ENCODE results near the gene NRM.
"Not testable (repeated sequence)": the region's sequence is repeated elsewhere in the genome, so short reads cannot be mapped to it uniquely, and the experiment has no call there.

NRM gene

GRCh38 chr6:30672445-30673253 lies 18.1 kb downstream of the NRM start, which contains the start of gene DHX16:
Gene DHX16, minus strand, starts transcription at chr6:30673006. Its CDS starts 165 bp downstream, at chr6:30672841.
- peak; percentile 73 to 88 (median 81) for DNase-seq (ENCODE audit: low read depth in 4 of 4, low spot score in 1 of 4)

DNA sequence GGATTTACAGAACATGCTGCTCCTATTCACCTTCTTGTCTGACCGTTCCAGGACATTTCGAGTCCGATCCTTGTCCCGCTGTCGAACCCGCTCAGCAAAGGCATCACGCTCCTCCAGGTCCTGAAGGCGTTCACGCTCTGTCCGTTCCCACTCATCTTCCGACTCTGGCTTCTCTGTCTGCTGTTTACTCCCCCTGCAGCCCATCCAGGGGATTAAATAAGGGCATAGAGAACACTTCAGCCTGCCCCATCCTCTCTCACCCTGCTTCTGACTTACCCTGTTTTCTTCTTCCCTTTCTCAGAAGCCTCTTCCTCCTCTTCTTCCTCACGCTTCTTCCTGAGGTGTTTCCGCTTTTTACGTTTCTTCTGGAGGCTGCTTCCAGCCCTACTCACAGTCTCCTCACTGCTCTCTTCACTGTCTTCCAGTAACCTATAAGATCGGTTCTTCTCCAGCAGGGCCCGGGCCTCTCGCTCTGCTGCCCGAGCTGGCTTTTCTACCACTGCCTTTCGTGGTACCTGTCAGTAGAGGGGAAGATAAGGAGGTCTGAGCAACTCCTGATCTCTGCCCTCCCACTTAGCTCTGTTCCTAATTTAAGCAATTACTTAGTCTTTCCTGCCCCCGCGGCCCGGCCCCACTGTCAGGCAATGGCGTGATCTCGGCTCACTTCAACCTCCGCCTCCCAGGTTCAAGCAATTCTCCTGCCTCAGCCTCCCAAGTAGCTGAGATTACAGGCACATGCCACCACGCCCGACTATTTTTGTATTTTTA lies 19.8 kb downstream of the NRM start:
- no peak for DNase-seq (ENCODE audit: low read depth in 4 of 4, low spot score in 1 of 4)

DNA sequence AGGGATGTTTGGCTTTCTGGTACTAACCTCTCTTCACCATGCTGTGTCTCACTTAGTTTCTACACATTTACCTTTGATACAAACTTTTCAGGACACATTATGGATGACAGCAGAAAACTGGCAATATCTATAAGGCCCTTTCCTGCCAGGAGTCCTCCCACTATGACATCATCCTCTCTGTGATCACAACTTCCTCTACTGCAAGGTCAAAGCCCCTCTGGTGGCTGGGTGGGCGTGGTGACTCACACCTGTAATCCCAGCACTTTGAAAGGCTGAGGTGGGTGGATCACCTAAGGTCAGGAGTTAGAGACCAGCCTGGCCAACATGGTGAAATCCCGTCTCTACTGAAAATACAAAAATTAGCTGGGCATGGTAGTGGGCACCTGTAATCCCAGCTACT lies 24.5 kb downstream of the NRM start:
- DNase-seq (ENCODE audit: low read depth in 4 of 4, low spot score in 1 of 4), result not testable (repeated sequence)

DNA sequence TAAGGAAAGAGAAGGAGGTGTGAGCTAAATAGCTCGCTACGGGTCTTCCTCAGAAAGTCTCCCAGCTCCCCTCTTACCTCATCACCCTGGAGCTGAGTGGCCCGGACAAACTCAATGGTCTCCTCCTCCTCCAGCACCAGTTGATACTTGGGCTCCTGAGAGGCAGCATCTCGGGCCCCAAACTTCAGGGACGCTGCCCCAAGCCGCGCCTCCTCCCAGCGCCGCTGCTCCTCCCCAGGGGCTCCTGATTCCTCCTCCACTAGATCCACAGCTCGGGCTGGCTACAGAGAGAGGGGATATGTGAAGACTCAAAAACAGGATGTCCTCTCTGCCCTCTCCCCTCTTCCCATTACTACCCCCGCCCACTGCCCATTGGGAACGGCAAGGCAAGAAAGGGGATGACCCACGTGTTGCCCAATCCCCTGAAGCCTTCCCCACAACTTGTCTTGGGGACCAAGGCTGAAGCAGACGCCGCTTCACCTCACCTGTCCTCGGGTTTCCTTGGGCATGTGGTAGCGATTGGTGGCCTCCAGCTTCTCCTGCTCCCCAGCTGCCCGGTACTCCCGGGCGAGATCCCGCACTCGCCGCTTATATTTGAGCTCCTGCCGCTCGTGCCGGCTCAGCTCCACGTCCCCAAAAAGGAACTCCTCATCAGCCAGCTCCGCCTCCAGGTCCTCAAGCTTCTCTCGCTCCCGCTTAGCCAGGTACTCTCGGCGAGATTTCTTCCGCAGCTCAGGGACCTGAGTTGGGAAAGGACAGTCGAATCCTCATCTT lies 25.6 kb downstream of the NRM start:
- no peak for DNase-seq (ENCODE audit: low read depth in 4 of 4, low spot score in 1 of 4)

DNA sequence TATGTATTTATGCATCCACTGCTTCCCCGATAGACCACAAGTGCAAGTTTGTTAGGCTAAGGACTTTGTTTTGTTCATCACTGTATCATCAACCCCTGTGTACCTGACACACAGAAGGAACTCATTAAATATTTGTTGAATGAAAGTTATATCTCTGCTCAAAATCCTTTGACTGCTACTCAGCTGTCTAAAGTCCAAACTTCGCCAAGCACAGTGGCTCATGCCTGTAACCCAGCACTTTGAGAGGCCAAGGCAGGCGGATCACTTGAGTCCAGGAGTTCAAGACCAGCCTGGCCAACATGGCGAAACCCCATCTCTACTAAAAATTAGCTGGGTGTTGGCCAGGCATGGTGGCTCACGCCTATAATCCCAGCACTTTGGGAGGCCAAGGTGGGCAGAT lies 32.9 kb downstream of the NRM start:
- DNase-seq (ENCODE audit: low read depth in 4 of 4, low spot score in 1 of 4), result not testable (repeated sequence)

DNA sequence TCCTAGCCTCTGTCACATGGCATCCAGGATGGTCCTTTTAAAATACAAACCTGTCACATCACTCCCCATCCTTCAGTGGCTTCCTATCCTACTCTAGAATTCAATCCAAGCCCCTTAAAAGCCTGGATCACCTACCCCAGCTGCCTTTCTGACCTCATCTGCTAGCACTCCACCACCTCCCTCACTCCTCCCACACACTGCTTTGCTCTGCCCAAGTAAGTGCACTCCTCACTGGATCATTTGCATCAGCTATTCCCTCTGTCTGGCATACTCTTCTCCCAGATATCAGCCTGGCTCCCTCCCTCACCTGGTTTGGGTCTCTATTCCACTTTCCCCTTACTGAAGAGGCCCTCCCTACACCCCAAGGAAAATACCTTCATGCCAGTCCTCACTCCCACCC lies 33.3 kb downstream of the NRM start:
- DNase-seq (ENCODE audit: low read depth in 4 of 4, low spot score in 1 of 4), result no peak

GRCh38 chr6:30656513-30656912 lies 34.3 kb downstream of the NRM start:
- no peak for DNase-seq (ENCODE audit: low read depth in 4 of 4, low spot score in 1 of 4)

DNA sequence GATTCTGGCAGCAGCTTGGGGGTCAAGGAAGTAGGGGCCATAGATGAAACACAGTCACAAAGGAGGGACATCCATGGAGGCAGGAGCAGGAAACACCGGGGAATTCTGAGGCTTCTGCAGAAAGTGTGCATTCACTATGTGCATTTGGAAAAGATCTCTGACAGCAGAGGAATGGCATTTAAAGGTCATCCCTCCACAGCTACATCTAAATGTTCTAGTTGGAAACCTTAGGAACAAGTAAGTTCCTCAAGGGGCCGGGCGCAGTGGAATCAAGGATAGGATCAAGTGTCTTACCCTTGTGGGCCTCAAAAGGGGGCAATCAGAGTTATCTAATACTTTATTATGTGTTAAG lies 35.1 kb downstream of the NRM start:
- no peak for DNase-seq (ENCODE audit: low read depth in 4 of 4, low spot score in 1 of 4)

- DNase-seq (ENCODE audit: low read depth in 4 of 4, low spot score in 1 of 4), result no peak
Observed at GRCh38 chr6:30654798-30655742, 35.7 kb downstream of the NRM start.

GRCh38 chr6:30651143-30651542 lies 39.6 kb downstream of the NRM start:
- DNase-seq (ENCODE audit: low read depth in 4 of 4, low spot score in 1 of 4), result no peak

DNA sequence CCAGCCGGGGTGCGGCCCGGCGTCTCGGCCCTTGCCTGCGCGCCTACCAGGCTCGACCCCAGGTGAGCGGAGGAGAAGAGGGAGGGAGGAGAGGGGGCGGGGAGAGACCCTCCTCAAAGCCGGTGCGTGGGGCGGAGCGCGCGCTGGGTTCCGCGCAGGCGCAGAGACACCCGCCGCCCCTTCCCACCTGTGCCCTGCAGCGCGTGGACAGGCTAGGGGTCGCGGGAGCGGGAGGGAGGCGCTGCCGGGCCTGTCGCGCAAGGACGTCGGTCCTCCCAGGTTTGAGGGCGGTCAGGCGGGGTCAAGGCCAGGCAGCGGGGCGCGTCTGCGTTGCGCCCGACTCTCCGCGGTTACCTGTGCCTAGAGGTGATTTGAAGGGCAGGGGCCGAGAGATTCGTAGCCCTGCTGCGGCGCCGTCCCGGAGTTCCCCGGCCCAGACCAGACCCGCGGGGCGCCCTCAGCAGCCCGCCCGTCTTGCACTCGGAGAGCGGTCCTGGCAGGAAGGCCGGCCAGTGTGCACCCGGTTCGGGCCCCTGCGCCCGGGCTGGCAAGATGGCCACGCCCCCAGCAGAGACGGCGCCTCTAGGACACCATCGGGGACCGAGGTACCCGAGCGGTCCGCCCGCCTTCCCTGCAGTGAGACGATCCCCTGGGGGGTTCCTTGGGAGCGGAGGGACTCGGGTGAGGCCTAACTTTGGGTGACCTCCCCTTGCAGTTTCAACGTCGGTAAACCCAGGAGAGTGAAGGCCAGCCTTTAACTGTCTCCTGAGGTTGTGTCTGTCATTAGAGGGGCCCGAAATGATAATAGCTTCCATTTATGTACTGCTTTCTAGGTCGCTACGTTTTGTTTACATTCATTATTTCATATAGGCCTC lies 43.3 kb downstream of the NRM start:
- DNase-seq (ENCODE audit: low read depth in 4 of 4, low spot score in 1 of 4), result peak; percentile 59 to 71 (median 62)

DNA sequence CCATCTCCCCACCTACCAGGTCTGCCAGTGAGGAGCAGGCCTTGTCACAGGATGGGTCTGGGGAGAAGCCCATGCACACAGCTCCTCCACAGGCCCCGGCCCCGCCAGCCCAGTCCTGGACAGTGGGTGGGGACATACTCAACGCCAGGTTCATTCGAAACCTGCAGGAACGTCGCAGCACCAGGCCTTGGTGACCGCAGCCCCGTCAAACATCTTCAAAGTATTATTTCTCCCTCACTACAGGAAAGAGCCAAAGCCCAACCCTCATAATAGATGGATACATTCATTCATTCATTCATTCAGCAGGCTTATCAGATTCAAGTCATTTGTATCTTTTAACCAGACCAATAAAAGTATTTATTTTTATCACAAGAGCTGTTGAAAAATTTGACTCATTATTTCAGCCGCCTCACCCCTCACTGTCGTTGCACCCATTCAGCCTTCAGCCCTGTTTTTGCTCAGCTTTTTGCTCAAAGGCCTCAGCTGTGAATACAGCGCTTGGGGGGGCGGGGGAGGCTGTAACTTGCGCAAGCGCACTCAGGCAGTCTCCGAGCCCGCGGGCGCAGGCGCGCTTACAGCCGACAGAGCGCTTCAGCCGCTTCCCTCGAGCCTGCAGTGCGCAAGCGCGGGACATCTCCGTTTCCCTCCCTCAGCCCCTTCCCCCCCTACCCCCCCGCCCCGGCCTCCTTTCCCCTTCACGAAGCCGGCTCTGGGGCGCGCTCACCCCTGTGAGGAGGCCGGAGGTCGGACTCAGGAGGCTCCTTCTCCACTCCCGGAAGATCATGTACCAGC lies 44.1 kb downstream of the NRM start, which contains the start of gene C6orf136:
Gene C6orf136, plus strand, starts transcription at position 684 of the 792 bp plus-strand sequence. Its CDS starts 99 bp downstream, at position 783.
- DNase-seq (ENCODE audit: low read depth in 4 of 4, low spot score in 1 of 4), result peak; percentile 67 to 87 (median 84)

- DNase-seq (ENCODE audit: low read depth in 4 of 4, low spot score in 1 of 4), result no peak
Observed at GRCh38 chr6:30645989-30646388, 44.8 kb downstream of the NRM start.

- no peak for DNase-seq (ENCODE audit: low read depth in 4 of 4, low spot score in 1 of 4)
Observed at GRCh38 chr6:30644769-30645168, 46.0 kb downstream of the NRM start.

- DNase-seq (ENCODE audit: low read depth in 4 of 4, low spot score in 1 of 4), result no peak
Observed at GRCh38 chr6:30643656-30644055, 47.1 kb downstream of the NRM start.

- DNase-seq (ENCODE audit: low read depth in 4 of 4, low spot score in 1 of 4), result no peak
Observed at GRCh38 chr6:30641048-30641447, 49.7 kb downstream of the NRM start.

- no peak for DNase-seq (ENCODE audit: low read depth in 4 of 4, low spot score in 1 of 4)
Observed at GRCh38 chr6:30640481-30640880, 50.3 kb downstream of the NRM start.
